HG03139 (cell line): ENCODE data around the gene TBC1D16.

Experiments used
- ATAC-seq: cut with Tn5 transposase; IDR thresholded peaks from one replicate; pipeline ENCODE4 v1.9.1; 2021; ENCODE audit not compliant: unreplicated experiment

TBC1D16 gene

GRCh38 chr17:79942591-79943346 is 92.9 kb downstream of the TBC1D16 start:
- no peak for ATAC-seq

DNA sequence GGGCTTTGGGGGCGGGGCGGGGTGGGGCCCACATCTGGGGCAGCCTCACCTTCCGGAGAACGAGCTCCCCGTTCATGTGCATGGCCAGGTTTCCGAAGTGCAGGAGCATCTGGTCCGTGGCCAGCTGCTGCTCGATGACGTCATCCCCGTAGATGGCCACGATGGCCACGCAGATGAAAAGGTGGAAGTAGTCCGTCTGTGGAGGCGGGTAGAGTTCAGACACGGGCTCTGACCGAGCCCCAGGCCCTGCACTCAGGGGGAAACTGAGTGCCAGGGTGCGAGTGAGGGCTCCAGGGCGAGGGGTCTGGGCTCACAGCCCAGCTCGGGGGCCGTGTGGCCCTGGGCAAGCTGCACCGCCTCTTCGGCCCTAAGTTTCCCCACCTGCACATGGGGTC is 93.7 kb downstream of the TBC1D16 start:
- ATAC-seq, result no peak

DNA sequence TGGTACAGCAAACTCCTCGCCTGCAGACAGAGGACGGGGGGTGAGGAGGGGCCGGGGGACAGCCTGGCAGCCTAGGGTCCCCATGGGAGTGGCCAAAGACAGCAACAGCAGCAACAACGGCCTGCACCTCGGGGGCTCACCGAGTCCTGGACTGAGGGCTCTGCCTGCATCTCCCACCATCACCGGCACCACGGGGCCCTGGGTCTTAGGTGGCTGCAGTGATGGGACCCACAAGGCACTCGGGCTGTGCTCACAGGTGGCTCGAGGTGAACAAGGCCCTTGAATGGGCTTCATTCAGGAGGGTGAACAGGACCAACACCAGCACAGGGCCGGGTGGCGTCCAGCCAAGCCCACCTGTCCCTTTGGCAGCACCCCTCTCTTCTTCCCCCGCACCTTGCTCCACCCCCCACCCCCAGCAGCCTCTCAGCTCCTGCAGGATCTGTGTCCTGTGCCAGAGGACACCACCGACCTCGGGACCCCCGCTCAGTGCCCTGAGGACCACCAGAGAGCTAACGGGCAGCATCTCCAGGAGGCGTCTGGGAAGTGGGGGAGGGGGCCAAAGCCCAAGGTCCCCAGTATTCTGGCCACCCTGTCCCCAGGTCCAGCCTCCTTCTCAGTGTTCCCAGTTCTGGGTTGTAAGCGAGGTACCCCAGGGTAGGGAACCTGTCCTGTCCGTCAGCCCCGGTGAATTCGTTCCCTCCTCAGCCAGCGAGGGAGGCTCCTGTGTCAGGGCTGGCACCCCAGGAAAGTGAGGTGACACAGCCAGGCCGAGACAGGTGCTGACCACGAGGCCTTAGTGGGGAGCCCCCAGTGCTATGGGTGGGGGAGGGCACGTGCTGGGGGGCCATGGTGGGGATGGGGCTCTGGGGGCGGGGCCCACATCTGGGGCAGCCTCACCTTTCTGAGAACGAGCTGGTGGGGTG is 94.3 kb downstream of the TBC1D16 start:
- ATAC-seq, result no peak

DNA sequence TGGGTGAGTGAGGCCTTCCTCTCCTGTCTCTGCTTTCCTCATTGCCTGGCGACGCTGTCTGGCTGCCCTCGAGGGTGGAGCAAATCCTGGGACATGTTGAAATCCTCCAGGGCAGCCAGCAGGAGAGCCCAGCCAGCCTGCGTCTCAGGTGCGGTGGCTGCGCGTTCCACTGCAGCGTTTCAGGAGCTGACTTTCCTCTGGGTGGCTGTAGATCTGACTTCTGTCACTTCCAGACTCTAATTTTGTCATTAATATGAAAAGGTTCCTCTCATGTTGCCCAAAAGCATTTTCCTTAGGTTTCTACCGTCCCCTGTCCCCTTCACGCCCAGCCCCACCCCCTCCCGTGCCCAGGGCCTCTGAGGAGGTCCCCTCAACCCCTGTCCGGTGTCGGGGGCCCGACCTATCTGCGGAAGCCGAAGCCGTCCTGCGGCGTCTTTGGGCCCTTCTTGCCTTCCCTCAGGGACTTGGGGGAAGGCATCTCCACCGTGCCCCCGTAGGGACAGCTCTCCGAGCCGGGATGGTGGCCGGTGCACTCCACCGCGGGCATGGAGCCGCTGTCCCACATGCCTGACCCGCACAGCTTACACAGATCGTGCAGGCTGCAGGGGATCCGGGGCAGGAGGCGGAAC is 95.1 kb downstream of the TBC1D16 start:
- ATAC-seq, result no peak

DNA sequence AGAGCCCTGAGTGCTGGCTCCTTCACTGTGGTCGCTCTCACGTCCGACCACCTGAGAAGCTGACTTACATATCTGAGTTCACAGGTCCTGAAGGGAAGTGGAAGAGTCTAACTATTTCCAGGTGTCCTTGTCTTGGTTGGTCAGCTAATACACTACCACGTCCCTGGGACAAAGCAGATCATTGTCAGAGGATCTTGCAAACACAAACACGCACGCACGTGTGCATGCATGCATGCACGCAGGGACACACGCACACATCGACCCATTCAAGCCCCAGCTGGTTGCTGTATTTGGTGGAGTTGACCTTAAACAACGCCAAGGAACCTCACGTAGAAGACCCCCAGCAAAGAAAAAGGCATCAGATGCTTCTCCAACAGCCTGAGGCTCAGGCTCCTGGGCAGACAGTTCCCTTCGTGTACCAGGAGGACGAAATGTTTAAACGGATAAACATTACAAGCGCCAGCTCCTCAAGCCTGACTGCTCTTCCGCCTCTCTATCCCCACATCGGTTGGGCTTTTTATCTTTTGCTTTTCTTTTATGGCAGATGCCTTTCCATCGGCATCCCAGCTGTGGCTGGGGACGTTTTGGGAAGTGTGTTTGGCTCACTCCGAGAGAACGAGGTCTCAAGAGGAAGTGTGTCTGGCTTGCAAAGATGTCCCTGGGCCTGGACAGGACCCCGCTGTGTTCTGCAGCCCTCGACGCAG is 95.8 kb downstream of the TBC1D16 start:
- no peak for ATAC-seq

DNA sequence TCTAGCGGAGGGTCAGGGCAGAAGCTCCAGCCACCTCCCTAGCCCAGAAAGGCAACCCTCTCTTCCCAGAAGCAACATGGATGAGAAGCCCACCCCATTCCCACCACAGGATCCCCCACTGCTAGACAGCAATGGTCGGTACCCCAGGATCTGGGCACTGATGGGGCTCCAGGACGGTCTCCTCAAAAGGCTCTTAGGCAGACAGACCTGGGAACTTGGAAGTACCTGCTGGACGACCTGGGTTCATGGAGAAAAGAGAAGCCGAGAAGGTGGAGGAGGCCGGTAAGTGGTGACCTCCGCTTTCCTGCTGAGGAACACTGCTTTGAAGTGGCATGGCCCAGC is 96.6 kb downstream of the TBC1D16 start:
- ATAC-seq, result no peak

DNA sequence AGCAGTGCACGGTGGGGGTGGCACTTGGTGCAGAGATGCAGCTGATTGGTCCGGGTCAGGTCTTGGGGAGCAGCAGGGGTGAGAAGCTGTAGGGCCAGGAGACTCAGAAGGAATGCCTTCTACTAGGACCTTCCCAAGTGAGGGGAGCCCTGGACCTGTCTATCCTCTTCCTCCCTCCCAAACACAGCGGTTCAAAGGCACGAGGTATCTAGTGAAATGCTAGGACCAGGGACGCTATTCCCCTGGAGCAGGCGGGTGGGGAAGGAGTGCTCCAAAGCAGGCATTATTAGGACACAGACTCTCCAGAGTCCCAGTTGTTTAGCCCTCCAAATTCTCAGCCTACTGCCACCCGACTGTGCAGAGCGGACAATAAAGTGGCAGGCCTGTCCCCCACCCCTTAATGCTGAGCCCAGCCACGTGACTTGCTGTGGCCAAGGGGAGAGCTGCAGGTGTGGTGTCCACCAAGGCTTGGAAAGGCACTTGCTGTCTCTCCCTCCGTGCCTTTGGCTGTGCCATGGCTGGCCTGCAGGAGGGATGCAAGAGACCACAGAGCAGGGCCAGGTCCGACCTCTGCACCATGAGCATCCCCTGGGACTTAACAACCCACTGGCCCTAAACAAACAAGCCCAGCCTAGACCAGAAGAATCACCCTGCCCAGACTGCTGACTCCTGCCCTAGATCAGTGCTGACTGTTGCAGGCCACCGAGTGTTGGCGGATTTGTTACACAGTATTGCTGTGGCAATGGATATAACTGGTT is 97.2 kb downstream of the TBC1D16 start:
- ATAC-seq, result no peak

DNA sequence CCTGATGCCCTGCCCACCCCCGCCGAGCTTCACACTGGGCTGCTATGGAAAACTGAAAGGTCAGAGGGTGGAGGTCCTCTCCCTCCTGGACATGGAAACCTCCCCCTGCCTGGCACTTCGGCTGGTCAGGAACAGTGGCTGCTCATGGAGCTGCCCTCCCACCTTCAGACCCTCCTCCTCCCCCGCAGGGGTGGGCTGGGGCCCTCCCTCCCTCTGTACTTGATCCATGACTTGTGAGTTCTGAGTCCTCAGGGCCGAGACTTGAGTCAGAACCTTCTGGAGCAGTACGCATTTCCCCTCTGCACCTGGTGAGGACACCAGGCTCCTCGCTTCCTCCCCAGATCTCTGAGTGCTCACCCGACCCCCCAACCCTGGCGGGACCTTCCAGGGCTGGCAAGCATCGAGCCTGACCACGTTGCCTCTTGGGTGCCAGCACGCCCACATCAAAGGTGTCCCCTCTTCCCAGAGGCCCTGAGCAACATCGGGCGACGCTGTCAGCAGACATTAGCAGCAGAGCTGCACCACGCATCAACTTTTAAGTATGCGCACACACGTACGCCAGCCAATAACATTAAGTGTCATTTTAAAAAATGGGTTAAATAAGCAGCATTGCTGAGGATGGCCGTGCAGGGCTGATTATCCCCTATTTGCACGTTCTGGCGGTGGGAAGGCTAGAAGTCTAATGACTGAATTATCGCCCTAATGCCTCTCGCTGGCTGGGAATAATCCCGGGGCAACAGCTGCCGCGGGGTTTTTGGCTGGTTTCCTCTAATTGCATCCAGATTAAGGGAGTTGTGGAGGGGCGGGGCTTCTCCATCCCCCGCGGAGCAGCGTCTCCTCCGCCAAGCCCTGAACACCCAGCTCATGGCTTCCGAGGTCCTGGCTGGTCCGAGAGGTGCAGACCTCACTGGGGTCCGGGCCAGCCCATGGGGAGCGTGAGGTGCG is 98.0 kb downstream of the TBC1D16 start:
- ATAC-seq, result no peak

- no peak for ATAC-seq
Measured at GRCh38 chr17:79936641-79937381, 98.9 kb downstream of the TBC1D16 start.

DNA sequence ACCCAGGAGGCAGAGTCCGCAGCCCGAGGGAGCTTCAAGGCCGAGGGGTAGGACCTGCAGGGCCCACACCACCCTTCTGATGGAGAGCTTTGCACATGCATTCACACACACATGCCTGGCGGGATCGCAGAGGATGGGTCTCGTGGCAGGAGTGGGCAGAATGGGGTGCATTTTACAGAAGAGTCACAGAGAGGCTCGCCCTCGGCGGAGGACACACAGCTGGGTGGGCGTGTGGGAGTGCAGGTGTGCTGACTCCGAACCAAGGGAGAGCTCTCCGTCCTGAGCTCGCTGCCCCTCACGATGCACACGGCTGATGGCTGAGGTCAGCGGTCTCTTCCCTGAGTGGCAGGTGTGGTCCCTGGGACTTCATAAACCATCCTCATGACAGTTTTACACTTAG is 99.6 kb downstream of the TBC1D16 start:
- ATAC-seq, result no peak

GRCh38 chr17:79935197-79935885 is 100.3 kb downstream of the TBC1D16 start:
- no peak for ATAC-seq

- no peak for ATAC-seq
Measured at GRCh38 chr17:79934653-79934970, 101.1 kb downstream of the TBC1D16 start.

- no peak for ATAC-seq
Measured at GRCh38 chr17:79933863-79934652, 101.6 kb downstream of the TBC1D16 start.

- no peak for ATAC-seq
Measured at GRCh38 chr17:79932451-79933306, 103.0 kb downstream of the TBC1D16 start.

DNA sequence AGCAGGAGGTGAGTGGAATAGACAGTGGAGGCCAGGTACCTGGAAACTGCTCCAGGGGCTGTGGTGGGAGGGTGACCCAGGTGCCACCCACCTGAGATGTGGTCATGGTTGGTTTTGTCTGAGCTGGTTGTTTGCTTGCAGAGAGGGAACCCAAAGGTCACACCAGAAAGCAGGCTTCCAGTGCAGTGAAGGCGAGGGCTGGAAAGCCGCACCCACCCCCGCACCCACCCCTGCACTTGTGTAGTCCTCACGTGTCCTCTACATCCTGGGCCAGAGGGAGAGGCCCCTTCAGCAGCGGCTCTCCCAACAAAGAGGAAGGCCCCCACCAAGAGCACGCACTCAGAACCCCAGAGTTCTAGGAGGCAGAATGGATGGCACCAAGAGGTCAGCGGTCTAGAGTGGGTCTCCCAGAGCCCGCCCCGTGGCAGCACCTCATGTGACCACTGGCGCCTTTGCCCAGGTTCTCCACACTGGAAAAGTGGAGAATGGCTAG is 103.8 kb downstream of the TBC1D16 start:
- ATAC-seq, result no peak
